HEK293 (cell line): ENCODE measurements around the gene RAB11A.

Experiments used
- CTCF ChIA-PET: fragments of 350-600 bp; formaldehyde crosslinking; extraction: SDS; loops from one replicate; lab custom pipeline; 2021; ENCODE audit warnings: antibody characterized with exemption; lab: Yijun Ruan, JAX
- POLR2A ChIA-PET: fragments of 300-600 bp; formaldehyde crosslinking; extraction: SDS; loops from one replicate; lab custom pipeline; 2020; ENCODE audit warnings: antibody characterized with exemption, inconsistent platforms; lab: Yijun Ruan, JAX
- H3K27ac ChIP-seq: fragments of 200-500 bp; sonication (Bioruptor generic); 2 replicates; pipeline ENCODE4 v1.5.1; 2014; ENCODE audit warnings: low read depth, low read length, control low read depth, inconsistent platforms; ENCODE audit errors: extremely low read depth
- H3K36me3 ChIP-seq, 2 experiments: fragments of 200-500 bp in 1 of 2; sonication (Bioruptor generic) in 1 of 2; 1 replicate in 1 of 2; 2 replicates in 1 of 2; pipeline ENCODE4 v1.5.1; 2014 to 2017; ENCODE audit warnings: inconsistent platforms in 2 of 2, low read length in 2 of 2; ENCODE audit not compliant: control insufficient read depth in 2 of 2, insufficient read depth in 1 of 2
- H3K4me1 ChIP-seq: fragments of 200-500 bp; sonication (Bioruptor generic); 2 replicates; pipeline ENCODE4 v1.5.1; 2014; ENCODE audit warnings: mild to moderate bottlenecking, low read length, inconsistent platforms; ENCODE audit not compliant: control insufficient read depth, insufficient read depth
- H3K4me3 ChIP-seq: 2 replicates; pipeline ENCODE4 v1.5.1; 2011; ENCODE audit warnings: low read depth, mild to moderate bottlenecking, control low read depth, low read length, moderate library complexity
- H3K9me3 ChIP-seq: fragments of 200-500 bp; sonication (Bioruptor generic); 2 replicates; pipeline ENCODE4 v1.5.1; 2014; ENCODE audit warnings: low read depth, low read length, inconsistent platforms; ENCODE audit not compliant: control insufficient read depth, insufficient read depth
- KLF1 ChIP-seq: fragments of 450-650 bp; formaldehyde crosslinking; IDR thresholded peaks from 2 replicates; pipeline ENCODE4 v1.5.1; 2016; ENCODE audit warnings: missing biosample characterization, missing genetic modification characterization
- KLF8 ChIP-seq: fragments of 450-650 bp; formaldehyde crosslinking; IDR thresholded peaks from 2 replicates; pipeline ENCODE4 v1.5.1; 2016; ENCODE audit warnings: missing biosample characterization, missing genetic modification characterization
- MYNN ChIP-seq: fragments of 450-650 bp; formaldehyde crosslinking; IDR thresholded peaks from 2 replicates; pipeline ENCODE4 v1.5.1; 2016; ENCODE audit warnings: missing biosample characterization, missing genetic modification characterization, borderline replicate concordance
- TRIM28 ChIP-seq: IDR thresholded peaks from 2 replicates; pipeline ENCODE4 v1.6.1; 2011; ENCODE audit warnings: low read length, control low read depth, borderline replicate concordance
- ZBTB11 ChIP-seq: fragments of 450-650 bp; formaldehyde crosslinking; conservative IDR thresholded peaks from 2 replicates; pipeline ENCODE4 v1.5.1; 2016; ENCODE audit warnings: low read depth, missing biosample characterization, missing genetic modification characterization
- ZBTB17 ChIP-seq: fragments of 450-650 bp; formaldehyde crosslinking; IDR thresholded peaks from 2 replicates; pipeline ENCODE4 v1.5.1; 2016; ENCODE audit warnings: missing biosample characterization, missing genetic modification characterization
- ZBTB20 ChIP-seq: fragments of 450-650 bp; formaldehyde crosslinking; IDR thresholded peaks from 2 replicates; pipeline ENCODE4 v1.5.1; 2016; ENCODE audit warnings: missing biosample characterization, missing genetic modification characterization
- ZBTB21 ChIP-seq: fragments of 450-650 bp; formaldehyde crosslinking; IDR thresholded peaks from 2 replicates; pipeline ENCODE4 v1.5.1; 2017; ENCODE audit warnings: missing biosample characterization, missing genetic modification characterization
- ZFHX2 ChIP-seq: fragments of 450-650 bp; formaldehyde crosslinking; conservative IDR thresholded peaks from 2 replicates; pipeline ENCODE4 v1.5.1; 2016; ENCODE audit warnings: missing biosample characterization, missing genetic modification characterization
- ZFP41 ChIP-seq: fragments of 450-650 bp; formaldehyde crosslinking; IDR thresholded peaks from 2 replicates; pipeline ENCODE4 v1.5.1; 2016; ENCODE audit warnings: missing biosample characterization, missing genetic modification characterization, borderline replicate concordance
- ZNF16 ChIP-seq: fragments of 450-650 bp; formaldehyde crosslinking; IDR thresholded peaks from 2 replicates; pipeline ENCODE4 v1.5.1; 2016; ENCODE audit warnings: low read depth, missing biosample characterization, missing genetic modification characterization
- ZNF221 ChIP-seq: fragments of 450-650 bp; formaldehyde crosslinking; IDR thresholded peaks from 2 replicates; pipeline ENCODE4 v1.5.1; 2017; ENCODE audit warnings: missing biosample characterization, missing genetic modification characterization, borderline replicate concordance
- ZNF223 ChIP-seq: fragments of 450-650 bp; formaldehyde crosslinking; IDR thresholded peaks from 2 replicates; pipeline ENCODE4 v1.5.1; 2016; ENCODE audit warnings: missing biosample characterization, missing genetic modification characterization
- ZNF324 ChIP-seq: fragments of 450-650 bp; formaldehyde crosslinking; IDR thresholded peaks from 2 replicates; pipeline ENCODE4 v1.5.1; 2016; ENCODE audit warnings: missing biosample characterization, missing genetic modification characterization
- ZNF426 ChIP-seq: fragments of 450-650 bp; formaldehyde crosslinking; IDR thresholded peaks from 2 replicates; pipeline ENCODE4 v1.5.1; 2017; ENCODE audit warnings: missing biosample characterization, missing genetic modification characterization, mild to moderate bottlenecking, inconsistent platforms, moderate library complexity
- ZNF473 ChIP-seq: fragments of 450-650 bp; formaldehyde crosslinking; IDR thresholded peaks from 2 replicates; pipeline ENCODE4 v1.5.1; 2017; ENCODE audit warnings: missing biosample characterization, missing genetic modification characterization
- ZNF558 ChIP-seq: fragments of 450-650 bp; formaldehyde crosslinking; IDR thresholded peaks from 2 replicates; pipeline ENCODE4 v1.5.1; 2016; ENCODE audit warnings: missing biosample characterization, missing genetic modification characterization
- ZNF561 ChIP-seq: fragments of 450-650 bp; IDR thresholded peaks from 2 replicates; pipeline ENCODE4 v1.5.1; 2018; ENCODE audit warnings: missing biosample characterization, missing genetic modification characterization, borderline replicate concordance
- ZSCAN18 ChIP-seq: fragments of 450-650 bp; formaldehyde crosslinking; IDR thresholded peaks from 2 replicates; pipeline ENCODE4 v1.5.1; 2016; ENCODE audit warnings: missing biosample characterization, missing genetic modification characterization
- ZSCAN30 ChIP-seq: fragments of 450-650 bp; IDR thresholded peaks from 2 replicates; pipeline ENCODE4 v1.5.1; 2018; ENCODE audit warnings: missing biosample characterization, mild to moderate bottlenecking, missing genetic modification characterization, moderate library complexity
- TF ChIP-seq, protein P1 (sequence below): fragments of 450-650 bp; formaldehyde crosslinking; IDR thresholded peaks from 2 replicates; pipeline ENCODE4 v1.5.1; 2016; ENCODE audit warnings: missing biosample characterization, missing genetic modification characterization
- TF ChIP-seq, protein P2 (sequence below): fragments of 450-650 bp; formaldehyde crosslinking; IDR thresholded peaks from 2 replicates; pipeline ENCODE4 v1.5.1; 2017; ENCODE audit warnings: missing biosample characterization, mild to moderate bottlenecking, missing genetic modification characterization, moderate library complexity

The RAB11A gene

GRCh38 chr15:65888981-65889380 lies 19.7 kb downstream of the RAB11A start:
- CTCF ChIA-PET: no interaction called here
- no peak overlapping the region for H3K4me3 ChIP-seq
- peaks cover 40 to 55% of the 10 kb centered on the region in 2 experiments for H3K36me3 ChIP-seq
- H3K9me3 ChIP-seq: no peaks in the 10 kb centered on the region
- no peak overlapping the region for H3K27ac ChIP-seq
- H3K4me1 ChIP-seq: peaks cover 10% of the 10 kb centered on the region
- POLR2A ChIA-PET: no interaction called here
- TF ChIP-seq MYNN (tag by site-specific recombination) (no peak), ZFHX2 (no peak), TRIM28 (no peak), ZSCAN30 (tag by site-specific recombination) (no peak), ZNF221 (tag by site-specific recombination) (no peak), ZSCAN18 (tag by site-specific recombination) (no peak), ZNF16 (tag by site-specific recombination) (no peak)

DNA sequence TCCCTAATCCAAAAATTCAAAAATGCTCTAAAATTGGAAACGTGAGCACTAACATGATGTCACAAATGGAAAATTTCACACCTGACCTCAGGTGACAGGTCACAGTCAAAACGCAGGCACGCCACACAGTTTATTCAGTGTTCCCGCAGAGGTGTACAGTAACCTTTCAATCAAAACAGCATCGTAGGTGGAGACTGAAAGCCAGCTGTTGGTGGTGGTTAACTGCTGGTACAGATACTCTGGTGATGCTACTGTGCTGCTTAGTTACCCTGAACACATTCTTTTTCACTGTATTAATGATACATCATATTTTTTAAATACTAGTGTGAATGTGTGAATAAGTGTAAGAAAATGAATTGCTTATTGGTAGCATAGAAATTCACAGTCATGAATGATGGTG lies 23.8 kb downstream of the RAB11A start:
- Histone ChIP-seq H3K4me1 (no peaks in the 10 kb centered on the region), H3K27ac (no peak overlapping the region), H3K4me3 (no peak overlapping the region), H3K9me3 (no peaks in the 10 kb centered on the region), H3K36me3 (peaks cover 17 to 50% of the 10 kb centered on the region in 2 experiments)
- POLR2A ChIA-PET: no interaction called here
- CTCF ChIA-PET: interaction anchor here (1.5 kb wide), 1 partner anchor 255 kb away, joined by 6 read pairs; no protein-coding TSS in a partner anchor
- TF ChIP-seq ZBTB17 (tag by site-specific recombination) (no peak), ZBTB11 (tag by site-specific recombination) (no peak), ZBTB20 (no peak), ZBTB21 (tag by site-specific recombination) (no peak), KLF8 (tag by site-specific recombination) (no peak), KLF1 (tag by site-specific recombination) (no peak), ZNF473 (tag by site-specific recombination) (no peak), ZNF223 (tag by site-specific recombination) (no peak), ZNF561 (tag by site-specific recombination) (no peak), ZFP41 (tag by site-specific recombination) (no peak), ZNF324 (tag by site-specific recombination) (no peak), ZNF558 (tag by site-specific recombination) (no peak), ZNF426 (no peak), ZSCAN30 (tag by site-specific recombination) (no peak)
- TF ChIP-seq, protein P1, sequence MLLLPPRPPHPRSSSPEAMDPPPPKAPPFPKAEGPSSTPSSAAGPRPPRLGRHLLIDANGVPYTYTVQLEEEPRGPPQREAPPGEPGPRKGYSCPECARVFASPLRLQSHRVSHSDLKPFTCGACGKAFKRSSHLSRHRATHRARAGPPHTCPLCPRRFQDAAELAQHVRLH (tag by site-specific recombination): no peak
- TF ChIP-seq, protein P2, sequence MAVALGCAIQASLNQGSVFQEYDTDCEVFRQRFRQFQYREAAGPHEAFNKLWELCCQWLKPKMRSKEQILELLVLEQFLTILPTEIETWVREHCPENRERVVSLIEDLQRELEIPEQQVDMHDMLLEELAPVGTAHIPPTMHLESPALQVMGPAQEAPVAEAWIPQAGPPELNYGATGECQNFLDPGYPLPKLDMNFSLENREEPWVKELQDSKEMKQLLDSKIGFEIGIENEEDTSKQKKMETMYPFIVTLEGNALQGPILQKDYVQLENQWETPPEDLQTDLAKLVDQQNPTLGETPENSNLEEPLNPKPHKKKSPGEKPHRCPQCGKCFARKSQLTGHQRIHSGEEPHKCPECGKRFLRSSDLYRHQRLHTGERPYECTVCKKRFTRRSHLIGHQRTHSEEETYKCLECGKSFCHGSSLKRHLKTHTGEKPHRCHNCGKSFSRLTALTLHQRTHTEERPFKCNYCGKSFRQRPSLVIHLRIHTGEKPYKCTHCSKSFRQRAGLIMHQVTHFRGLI (tag by site-specific recombination): no peak
